Neural crest cell (in vitro differentiated cells): Measurements from ENCODE around the gene MIF. TPM values are rescaled to one million over a fixed set of nuclear protein-coding genes. Genes with fewer than 3 reads are reported as not detected.

Experiments used
- DNase-seq: peaks from one replicate; pipeline ENCODE4 v3.0.0; 2021; ENCODE audit warnings: low read depth, mixed read lengths, low spot score
- H3K27ac Mint-ChIP-seq: one replicate; pipeline ENCODE4 v1.8.0; 2021; ENCODE audit warnings: mild to moderate bottlenecking, mixed read lengths; ENCODE audit not compliant: unreplicated experiment
- H3K27me3 Mint-ChIP-seq: 2 replicates; pipeline ENCODE4 v1.8.0; 2021; ENCODE audit warnings: low read depth, mild to moderate bottlenecking, mixed read lengths
- H3K36me3 Mint-ChIP-seq: 2 replicates; pipeline ENCODE4 v1.8.0; 2021; ENCODE audit warnings: low read depth, mild to moderate bottlenecking, mixed read lengths
- H3K4me1 Mint-ChIP-seq: 2 replicates; pipeline ENCODE4 v1.8.0; 2021; ENCODE audit warnings: mixed read lengths
- H3K4me3 Mint-ChIP-seq: one replicate; pipeline ENCODE4 v1.8.0; 2021; ENCODE audit warnings: mild to moderate bottlenecking, mixed read lengths
- H3K9me3 Mint-ChIP-seq: 2 replicates; pipeline ENCODE4 v1.8.0; 2021; ENCODE audit warnings: mixed read lengths
- total RNA-seq: library from RNA; stranded (reverse); gene quantifications from 2 replicates; pipeline ENCODE4 v1.2.1, GENCODE V29; 2021
- TF ChIP-seq, protein P1 (sequence below): fragments of 200-600 bp; sonication (generic); conservative IDR thresholded peaks from 2 replicates; pipeline ENCODE4 v1.5.0; 2021; ENCODE audit warnings: antibody characterized with exemption, mild to moderate bottlenecking

MIF gene
- total RNA-seq, 1 donor from 2014 or later, result 642 TPM

DNA sequence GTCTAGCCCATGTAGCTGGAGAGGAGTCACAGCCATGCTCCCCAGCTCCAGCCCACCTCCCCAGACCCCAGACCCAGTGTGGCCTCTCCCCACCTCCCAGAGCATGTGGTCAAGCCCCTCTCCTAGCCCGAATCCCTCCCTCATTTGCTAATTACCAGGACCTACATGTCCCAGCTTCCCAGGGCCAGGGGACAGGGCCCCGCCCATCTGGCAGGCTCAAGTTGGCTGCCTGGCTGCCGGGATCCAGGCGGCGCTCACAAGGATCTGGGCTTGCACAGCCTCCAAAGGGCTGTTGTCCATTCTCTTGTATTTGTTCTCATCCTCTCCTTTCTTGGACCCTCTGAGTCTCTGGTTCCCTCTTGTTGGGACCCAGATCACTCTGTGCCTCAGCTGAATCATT is 4.6 kb upstream of the MIF start:
- no peak for DNase-seq
- H3K36me3 Mint-ChIP-seq, result no peaks in the 10 kb centered on the region
- H3K27ac Mint-ChIP-seq, result no peak overlapping the region
- no peak overlapping the region for H3K4me3 Mint-ChIP-seq
- TF ChIP-seq, protein P1, sequence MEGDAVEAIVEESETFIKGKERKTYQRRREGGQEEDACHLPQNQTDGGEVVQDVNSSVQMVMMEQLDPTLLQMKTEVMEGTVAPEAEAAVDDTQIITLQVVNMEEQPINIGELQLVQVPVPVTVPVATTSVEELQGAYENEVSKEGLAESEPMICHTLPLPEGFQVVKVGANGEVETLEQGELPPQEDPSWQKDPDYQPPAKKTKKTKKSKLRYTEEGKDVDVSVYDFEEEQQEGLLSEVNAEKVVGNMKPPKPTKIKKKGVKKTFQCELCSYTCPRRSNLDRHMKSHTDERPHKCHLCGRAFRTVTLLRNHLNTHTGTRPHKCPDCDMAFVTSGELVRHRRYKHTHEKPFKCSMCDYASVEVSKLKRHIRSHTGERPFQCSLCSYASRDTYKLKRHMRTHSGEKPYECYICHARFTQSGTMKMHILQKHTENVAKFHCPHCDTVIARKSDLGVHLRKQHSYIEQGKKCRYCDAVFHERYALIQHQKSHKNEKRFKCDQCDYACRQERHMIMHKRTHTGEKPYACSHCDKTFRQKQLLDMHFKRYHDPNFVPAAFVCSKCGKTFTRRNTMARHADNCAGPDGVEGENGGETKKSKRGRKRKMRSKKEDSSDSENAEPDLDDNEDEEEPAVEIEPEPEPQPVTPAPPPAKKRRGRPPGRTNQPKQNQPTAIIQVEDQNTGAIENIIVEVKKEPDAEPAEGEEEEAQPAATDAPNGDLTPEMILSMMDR, result no peak
- H3K9me3 Mint-ChIP-seq, result peaks cover 12% of the 10 kb centered on the region
- H3K4me1 Mint-ChIP-seq, result peaks cover 20% of the 10 kb centered on the region
- peaks cover 2% of the 10 kb centered on the region for H3K27me3 Mint-ChIP-seq

DNA sequence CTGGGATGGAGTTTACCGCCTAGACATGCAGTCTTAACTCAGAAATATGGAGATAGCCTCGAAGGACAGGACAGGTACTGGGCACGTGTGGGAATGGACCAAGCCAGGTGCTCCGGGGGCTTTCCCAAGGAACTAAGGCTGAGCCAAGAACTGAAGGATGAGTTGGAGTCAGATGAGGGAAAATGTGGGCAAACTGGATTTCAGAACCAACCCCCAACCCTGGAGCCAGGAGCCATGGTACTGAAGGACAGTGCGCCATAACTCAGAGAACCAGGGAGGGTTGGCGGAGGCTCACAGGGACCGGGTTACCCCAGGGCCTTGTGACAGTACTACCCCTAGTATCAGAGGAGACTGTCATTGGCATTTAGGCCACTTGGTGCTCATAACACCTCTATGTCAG is 2.5 kb upstream of the MIF start:
- TF ChIP-seq, protein P1, result no peak
- Mint-ChIP-seq H3K27ac (no peak overlapping the region), H3K9me3 (peaks cover 12% of the 10 kb centered on the region), H3K36me3 (peaks cover 3% of the 10 kb centered on the region), H3K4me1 (peaks cover 32% of the 10 kb centered on the region), H3K4me3 (peak overlapping the region; percentile 74), H3K27me3 (peaks cover 5% of the 10 kb centered on the region)
- DNase-seq, result no peak

DNA sequence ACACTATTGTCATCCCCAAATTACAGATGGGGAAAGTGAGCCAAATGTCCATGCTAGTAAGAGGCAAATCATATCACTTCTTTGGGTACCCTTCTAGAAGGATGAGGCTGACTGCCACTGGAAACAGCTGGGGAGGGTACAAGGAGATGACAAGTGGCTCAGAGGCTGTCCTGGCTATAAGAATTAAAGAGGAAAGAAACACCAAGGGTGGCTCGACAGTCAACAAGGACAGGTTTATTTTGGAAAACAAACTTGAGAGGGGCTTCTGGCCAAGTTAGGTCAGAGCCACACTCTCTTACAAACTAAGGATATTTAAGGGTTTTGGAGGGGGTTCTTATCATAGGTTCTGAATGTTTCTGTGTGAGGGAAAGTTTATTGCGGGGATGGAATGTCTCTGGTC is 2.1 kb upstream of the MIF start:
- TF ChIP-seq, protein P1, result no peak
- H3K27ac Mint-ChIP-seq, result no peak overlapping the region
- H3K27me3 Mint-ChIP-seq, result peaks cover 5% of the 10 kb centered on the region
- H3K9me3 Mint-ChIP-seq, result peaks cover 12% of the 10 kb centered on the region
- peaks cover 32% of the 10 kb centered on the region for H3K4me1 Mint-ChIP-seq
- peaks cover 6% of the 10 kb centered on the region for H3K36me3 Mint-ChIP-seq
- H3K4me3 Mint-ChIP-seq, result peak overlapping the region; percentile 74
- no peak for DNase-seq

DNA sequence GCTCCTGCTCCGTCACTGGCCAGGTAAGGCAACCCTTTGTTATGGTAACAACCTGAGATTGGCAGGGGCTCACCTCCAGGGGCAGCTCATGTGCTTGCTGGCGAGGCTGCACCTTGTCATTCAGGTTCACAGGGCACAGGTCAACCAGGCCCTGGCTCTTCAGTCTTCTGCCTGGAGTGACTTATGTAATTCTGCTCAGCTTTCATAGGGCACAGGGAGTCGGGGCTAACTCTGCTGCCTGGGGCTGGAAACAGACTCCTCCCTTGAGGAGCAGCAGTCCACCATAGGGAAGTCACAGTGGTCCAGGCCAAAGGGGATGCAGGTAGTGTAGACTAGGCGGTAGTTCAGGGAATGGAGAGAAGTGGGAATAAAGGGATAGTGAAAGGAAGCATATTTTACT is 1.5 kb upstream of the MIF start:
- Mint-ChIP-seq H3K27ac (no peak overlapping the region), H3K4me3 (peak overlapping the region; percentile 74), H3K27me3 (peaks cover 5% of the 10 kb centered on the region), H3K36me3 (peaks cover 7% of the 10 kb centered on the region), H3K4me1 (peaks cover 32% of the 10 kb centered on the region), H3K9me3 (peaks cover 12% of the 10 kb centered on the region)
- TF ChIP-seq, protein P1, result no peak
- no peak for DNase-seq

DNA sequence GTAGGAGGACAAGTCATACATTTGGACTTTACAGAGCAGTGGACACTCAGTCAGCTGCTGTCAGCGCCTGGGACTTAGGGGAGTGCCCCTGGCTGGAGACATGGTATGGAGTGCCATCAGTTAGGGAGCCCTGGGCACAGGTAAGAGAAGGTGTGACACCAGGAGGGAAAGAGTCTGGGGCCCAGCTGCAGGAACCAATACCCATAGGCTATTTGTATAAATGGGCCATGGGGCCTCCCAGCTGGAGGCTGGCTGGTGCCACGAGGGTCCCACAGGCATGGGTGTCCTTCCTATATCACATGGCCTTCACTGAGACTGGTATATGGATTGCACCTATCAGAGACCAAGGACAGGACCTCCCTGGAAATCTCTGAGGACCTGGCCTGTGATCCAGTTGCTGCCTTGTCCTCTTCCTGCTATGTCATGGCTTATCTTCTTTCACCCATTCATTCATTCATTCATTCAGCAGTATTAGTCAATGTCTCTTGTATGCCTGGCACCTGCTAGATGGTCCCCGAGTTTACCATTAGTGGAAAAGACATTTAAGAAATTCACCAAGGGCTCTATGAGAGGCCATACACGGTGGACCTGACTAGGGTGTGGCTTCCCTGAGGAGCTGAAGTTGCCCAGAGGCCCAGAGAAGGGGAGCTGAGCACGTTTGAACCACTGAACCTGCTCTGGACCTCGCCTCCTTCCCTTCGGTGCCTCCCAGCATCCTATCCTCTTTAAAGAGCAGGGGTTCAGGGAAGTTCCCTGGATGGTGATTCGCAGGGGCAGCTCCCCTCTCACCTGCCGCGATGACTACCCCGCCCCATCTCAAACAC is 850 bp upstream of the MIF start:
- H3K27me3 Mint-ChIP-seq, result peaks cover 5% of the 10 kb centered on the region
- peak overlapping the region; percentile 97 for H3K4me3 Mint-ChIP-seq
- peaks cover 12% of the 10 kb centered on the region for H3K9me3 Mint-ChIP-seq
- peaks cover 7% of the 10 kb centered on the region for H3K36me3 Mint-ChIP-seq
- TF ChIP-seq, protein P1, result no peak
- peak overlapping the region; percentile 89 for H3K27ac Mint-ChIP-seq
- DNase-seq, result no peak
- H3K4me1 Mint-ChIP-seq, result peaks cover 31% of the 10 kb centered on the region
